Stimulated activated CD4-positive, alpha-beta T cell treated with anti-CD3 and anti-CD28 coated beads, Interleukin-4, amount 100 ng/mL, for 24 hours (primary cell): ENCODE data around the gene TSC22D1.

Source experiments
- DNase-seq: peaks from one replicate; pipeline ENCODE4 v3.0.0-alpha.2; 2020

The TSC22D1 gene

DNA sequence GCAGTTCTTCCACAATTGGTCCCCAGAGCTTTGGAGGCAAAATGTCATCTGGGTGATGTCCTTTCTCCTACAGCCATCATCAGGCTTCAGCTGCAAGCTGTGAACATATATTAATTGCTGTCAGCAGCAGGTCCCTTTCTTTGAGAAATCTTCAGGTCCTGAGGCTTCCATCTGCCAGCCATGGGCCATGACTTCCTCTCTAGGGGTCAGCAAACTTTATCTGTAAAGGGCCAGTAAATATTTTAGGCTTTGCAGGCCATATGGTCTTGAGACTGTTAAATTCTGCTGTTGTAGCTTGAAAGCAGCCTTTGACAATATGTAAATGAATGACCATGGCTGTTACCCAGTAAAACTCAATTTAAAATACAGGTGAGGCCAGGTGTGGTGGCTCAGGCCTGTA is 175.4 kb downstream of the TSC22D1 start:
- no peak for DNase-seq

GRCh38 chr13:44399074-44399473 is 177.1 kb downstream of the TSC22D1 start:
- no peak for DNase-seq

DNA sequence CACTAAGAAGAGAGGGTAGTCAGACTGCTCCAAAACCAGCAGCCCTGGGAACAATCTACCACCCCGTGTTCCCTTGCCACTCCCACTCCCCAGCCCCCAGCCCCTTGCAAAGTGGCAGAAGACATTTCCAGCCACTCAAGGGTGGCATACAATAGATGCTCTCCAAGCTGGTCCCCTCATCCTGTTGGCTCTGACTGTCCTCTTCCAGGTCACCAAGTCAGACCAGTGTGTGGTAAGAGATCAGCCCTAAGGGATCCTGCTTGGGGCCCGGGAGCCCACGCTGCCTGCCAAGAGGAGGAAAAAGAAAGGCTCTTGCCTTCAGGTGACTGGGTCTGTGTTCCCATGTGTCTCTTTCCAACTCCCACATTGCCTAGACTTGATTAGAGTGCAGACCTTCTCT is 177.5 kb downstream of the TSC22D1 start:
- no peak for DNase-seq

- no peak for DNase-seq
These were observed 178.3 kb downstream of the TSC22D1 start for GRCh38 chr13:44397766-44398223.

DNA sequence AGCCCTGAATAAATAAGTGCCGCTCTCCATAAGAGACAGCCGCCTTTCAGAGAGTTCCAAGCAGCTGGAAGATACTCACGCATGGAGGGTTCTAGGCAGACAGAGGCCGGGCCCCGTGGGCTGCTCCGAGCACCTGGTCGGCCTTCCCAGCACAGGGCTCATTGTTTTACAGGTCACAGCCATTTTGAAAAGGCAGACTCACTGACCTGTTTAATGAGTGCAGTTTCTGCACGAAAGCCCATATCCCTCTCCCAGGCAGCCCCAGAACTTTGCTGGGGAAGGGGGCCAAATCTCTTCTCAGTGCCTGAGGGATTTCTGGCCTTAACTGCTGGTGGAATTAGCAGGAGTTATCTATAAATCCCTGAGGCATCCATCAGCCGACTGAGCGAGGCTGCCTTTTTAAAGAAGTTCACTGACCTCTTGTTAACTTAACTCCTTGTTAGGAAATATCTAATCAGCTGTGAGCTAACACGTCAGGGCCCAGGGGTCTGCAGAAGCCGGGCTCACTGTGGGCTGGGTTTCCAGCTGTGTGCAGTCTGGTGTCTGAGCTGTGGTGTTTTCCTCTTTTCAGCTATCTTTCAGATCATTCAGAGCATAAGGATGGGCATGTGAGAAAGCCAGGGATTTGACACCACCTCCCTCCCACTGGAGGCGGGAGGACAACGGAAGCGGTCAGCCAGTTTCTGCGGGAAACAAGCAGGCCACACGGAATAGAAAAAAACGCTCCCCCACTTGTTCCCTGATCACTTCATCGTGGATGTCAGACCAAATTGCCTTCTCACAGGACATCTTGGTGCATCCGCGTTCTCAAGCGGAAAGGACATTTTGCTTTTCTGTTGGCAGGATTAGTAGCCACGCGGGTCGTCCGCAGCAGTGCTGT is 179.2 kb downstream of the TSC22D1 start:
- no peak for DNase-seq

GRCh38 chr13:44395976-44396694 is 180.0 kb downstream of the TSC22D1 start:
- no peak for DNase-seq

- no peak for DNase-seq
These were observed 181.5 kb downstream of the TSC22D1 start for GRCh38 chr13:44394658-44395057.

GRCh38 chr13:44393391-44393790 is 182.7 kb downstream of the TSC22D1 start:
- DNase-seq, result no peak

- DNase-seq, result no peak
These were observed 186.3 kb downstream of the TSC22D1 start for GRCh38 chr13:44389876-44390275.

DNA sequence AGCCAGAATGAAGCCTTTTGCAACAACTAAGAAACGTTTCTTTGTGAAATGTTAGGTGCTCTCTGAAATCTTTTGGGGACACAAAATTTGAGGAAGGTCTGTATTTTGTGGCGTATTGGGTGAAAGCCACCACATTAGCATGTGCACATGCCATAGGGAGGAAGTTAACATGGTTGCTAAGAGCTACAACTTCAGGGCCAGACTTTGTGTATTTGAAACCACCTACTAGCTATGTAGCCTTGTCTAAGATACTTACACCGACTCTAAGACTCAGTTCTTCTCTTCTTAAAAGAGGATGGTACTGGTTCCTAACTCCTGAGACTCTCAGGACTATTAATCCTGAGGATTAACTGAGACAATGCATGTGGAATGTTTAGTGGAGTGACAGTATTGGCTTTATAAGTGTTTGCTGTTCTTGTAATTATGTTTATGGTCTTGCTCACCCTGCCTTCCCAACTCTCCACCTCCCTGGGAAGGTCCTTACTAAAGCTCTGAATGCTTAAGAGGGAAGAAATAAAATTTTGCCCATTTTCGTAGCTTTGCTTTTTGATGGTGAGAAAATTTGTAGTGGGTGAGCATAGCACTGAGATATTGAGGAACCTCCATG is 187.0 kb downstream of the TSC22D1 start:
- DNase-seq, result no peak

GRCh38 chr13:44388427-44389059 is 187.6 kb downstream of the TSC22D1 start:
- DNase-seq, result no peak

- no peak for DNase-seq
These were observed 189.1 kb downstream of the TSC22D1 start for GRCh38 chr13:44386913-44387556.

DNA sequence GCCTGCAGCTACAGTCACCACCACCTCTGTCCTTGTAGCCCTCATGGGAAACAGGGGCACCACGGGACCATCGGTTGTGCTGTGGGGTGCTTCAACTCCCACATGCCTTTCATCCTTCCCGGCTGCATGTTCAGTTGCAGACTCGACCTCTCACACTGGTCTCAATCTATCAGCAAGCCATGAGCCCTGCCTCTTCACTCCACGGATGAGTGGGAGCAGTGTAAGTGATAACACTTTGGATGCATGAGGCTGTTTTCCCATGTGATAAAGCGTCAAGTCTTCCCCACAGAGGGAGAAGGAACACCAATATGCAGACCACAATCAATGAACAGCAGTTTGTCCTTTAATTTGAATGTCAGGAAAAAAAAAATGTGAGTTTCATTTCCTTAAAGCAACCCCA is 190.3 kb downstream of the TSC22D1 start:
- DNase-seq, result no peak

DNA sequence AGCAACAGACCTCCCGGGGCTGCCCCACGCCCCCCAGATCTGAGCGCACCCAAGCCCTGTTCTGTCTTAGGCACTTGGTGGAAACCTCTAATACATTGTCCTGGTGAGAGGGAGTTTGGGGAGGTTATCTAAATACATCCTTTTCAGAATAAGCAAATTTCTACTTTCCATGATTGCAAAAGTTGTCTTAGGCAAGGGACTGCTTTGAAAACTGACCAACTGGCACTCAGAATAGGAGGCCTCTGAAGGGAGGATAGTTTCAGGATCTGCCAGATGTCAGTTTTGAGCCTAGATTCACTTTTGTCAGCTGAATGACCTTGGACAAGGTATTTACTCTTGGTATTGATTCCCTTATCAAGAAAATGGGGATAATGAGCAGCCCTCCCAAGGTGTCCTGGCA is 190.7 kb downstream of the TSC22D1 start:
- no peak for DNase-seq

DNA sequence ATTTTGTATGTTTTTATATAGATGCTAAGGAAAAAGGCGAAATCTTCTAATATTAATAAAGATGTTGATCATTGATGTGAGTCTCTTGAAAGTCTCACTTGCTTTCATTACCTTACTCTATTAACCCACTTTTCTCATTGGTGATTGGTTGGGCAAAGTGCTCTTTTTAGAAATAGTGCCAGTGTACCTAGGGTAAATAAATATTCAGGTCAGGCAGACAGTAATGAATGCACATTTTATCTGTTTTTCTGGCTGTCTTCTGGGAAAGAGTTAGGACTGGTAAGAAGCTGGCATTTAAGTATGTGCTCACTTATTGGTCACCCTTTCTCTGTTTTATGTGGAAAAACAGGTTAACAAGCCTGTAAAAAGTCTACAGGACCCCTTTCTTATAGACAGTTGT is 191.4 kb downstream of the TSC22D1 start:
- DNase-seq, result no peak

DNA sequence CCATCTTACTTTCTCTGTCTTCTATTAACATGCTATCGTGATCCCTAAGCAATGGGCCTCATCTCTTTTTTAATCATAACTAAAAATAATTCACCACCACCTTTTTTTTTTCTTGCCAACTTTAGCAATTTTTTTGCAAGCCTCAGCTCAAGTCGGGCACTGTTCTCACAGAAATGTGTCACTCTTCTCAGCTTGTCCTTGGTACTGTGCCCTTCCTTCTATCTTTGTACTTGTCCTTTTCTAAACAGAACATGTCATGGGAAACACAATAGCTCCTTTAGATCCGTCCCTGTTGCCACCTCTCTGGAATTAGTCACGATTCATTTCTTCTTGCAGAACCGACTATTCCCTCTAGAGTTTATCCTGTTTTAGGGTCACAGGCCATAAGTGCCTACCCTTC is 192.2 kb downstream of the TSC22D1 start:
- DNase-seq, result no peak

GRCh38 chr13:44382635-44383145 is 193.4 kb downstream of the TSC22D1 start:
- no peak for DNase-seq
